ENCODE results near the gene USP50. TPM values are rescaled to one million over a fixed set of nuclear protein-coding genes. Genes with fewer than 3 reads are reported as not detected.
"Not testable (repeated sequence)": the region's sequence is repeated elsewhere in the genome, so short reads cannot be mapped to it uniquely, and the experiment has no call there.

Gene USP50
- polyA plus RNA-seq, 1 experiment, result not detected

- no peak overlapping the region for H3K4me3 ChIP-seq (ENCODE audit: low read depth, low read length)
- TF ChIP-seq, protein P1, sequence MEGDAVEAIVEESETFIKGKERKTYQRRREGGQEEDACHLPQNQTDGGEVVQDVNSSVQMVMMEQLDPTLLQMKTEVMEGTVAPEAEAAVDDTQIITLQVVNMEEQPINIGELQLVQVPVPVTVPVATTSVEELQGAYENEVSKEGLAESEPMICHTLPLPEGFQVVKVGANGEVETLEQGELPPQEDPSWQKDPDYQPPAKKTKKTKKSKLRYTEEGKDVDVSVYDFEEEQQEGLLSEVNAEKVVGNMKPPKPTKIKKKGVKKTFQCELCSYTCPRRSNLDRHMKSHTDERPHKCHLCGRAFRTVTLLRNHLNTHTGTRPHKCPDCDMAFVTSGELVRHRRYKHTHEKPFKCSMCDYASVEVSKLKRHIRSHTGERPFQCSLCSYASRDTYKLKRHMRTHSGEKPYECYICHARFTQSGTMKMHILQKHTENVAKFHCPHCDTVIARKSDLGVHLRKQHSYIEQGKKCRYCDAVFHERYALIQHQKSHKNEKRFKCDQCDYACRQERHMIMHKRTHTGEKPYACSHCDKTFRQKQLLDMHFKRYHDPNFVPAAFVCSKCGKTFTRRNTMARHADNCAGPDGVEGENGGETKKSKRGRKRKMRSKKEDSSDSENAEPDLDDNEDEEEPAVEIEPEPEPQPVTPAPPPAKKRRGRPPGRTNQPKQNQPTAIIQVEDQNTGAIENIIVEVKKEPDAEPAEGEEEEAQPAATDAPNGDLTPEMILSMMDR (IDR thresholded peaks at IDR 0.05; ENCODE audit: insufficient read depth, low read depth, low read length), result no peak
- CTCF ChIA-PET, result interaction anchor here (0.6 kb wide), 1 partner anchor 13 kb away, joined by 3 read pairs; no protein-coding TSS in a partner anchor
- POLR2A ChIA-PET, result interaction anchor here (0.5 kb wide), 1 partner anchor 11 kb away, joined by 4 read pairs; no protein-coding TSS in a partner anchor
- no peaks in the 10 kb centered on the region for H3K27me3 ChIP-seq (ENCODE audit: control insufficient read depth, insufficient read depth, low read length)
- no peaks in the 10 kb centered on the region for H3K36me3 ChIP-seq (ENCODE audit: control insufficient read depth, insufficient read depth, low read length)
- DNase-seq (ENCODE audit: low read depth), result no peak
Observed at GRCh38 chr15:50576166-50576565, 29.7 kb upstream of the USP50 start.

DNA sequence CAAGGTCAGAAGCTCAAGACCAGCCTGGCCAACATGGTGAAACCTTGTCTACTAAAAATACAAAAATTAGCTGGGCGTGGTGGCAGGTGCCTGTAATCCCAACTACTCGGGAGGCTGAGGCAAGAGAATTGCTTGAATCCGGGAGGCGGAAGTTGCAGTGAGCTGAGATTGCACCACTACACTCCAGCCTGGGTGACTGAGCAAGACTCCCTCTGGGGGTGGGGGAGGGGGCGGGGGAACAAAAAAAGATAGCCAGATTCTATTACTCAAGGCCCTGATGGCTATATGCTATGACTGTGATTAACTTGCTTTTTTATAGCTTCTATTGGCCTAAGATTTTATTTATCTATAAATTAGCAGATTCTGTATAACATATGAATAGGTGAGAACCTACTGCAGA lies 27.4 kb upstream of the USP50 start:
- CTCF ChIA-PET, result interaction anchor here (0.6 to 1.4 kb wide), 2 partner anchors 11 to 1462 kb away, joined by 3 to 4 read pairs; no protein-coding TSS in a partner anchor
- H3K27me3 ChIP-seq (ENCODE audit: control insufficient read depth, insufficient read depth, low read length); DNase-seq (ENCODE audit: low read depth); H3K36me3 ChIP-seq (ENCODE audit: control insufficient read depth, insufficient read depth, low read length); H3K4me3 ChIP-seq (ENCODE audit: low read depth, low read length); POLR2A ChIA-PET: not testable (repeated sequence)

GRCh38 chr15:50563756-50564155 lies 17.3 kb upstream of the USP50 start:
- CTCF ChIA-PET, result interaction anchor here (0.6 kb wide), 2 partner anchors 23 to 90 kb away, joined by 3 read pairs; no protein-coding TSS in a partner anchor
- no peak for DNase-seq (ENCODE audit: low read depth)
- TF ChIP-seq, protein P1 (IDR thresholded peaks at IDR 0.05; ENCODE audit: insufficient read depth, low read depth, low read length), result no peak
- Histone ChIP-seq H3K27me3 (ENCODE audit: control insufficient read depth, insufficient read depth, low read length) (no peaks in the 10 kb centered on the region), H3K4me3 (ENCODE audit: low read depth, low read length) (no peak overlapping the region), H3K36me3 (ENCODE audit: control insufficient read depth, insufficient read depth, low read length) (peaks cover 2% of the 10 kb centered on the region; the same call in 1 of the 2 replicates)
- POLR2A ChIA-PET, result no interaction called here

DNA sequence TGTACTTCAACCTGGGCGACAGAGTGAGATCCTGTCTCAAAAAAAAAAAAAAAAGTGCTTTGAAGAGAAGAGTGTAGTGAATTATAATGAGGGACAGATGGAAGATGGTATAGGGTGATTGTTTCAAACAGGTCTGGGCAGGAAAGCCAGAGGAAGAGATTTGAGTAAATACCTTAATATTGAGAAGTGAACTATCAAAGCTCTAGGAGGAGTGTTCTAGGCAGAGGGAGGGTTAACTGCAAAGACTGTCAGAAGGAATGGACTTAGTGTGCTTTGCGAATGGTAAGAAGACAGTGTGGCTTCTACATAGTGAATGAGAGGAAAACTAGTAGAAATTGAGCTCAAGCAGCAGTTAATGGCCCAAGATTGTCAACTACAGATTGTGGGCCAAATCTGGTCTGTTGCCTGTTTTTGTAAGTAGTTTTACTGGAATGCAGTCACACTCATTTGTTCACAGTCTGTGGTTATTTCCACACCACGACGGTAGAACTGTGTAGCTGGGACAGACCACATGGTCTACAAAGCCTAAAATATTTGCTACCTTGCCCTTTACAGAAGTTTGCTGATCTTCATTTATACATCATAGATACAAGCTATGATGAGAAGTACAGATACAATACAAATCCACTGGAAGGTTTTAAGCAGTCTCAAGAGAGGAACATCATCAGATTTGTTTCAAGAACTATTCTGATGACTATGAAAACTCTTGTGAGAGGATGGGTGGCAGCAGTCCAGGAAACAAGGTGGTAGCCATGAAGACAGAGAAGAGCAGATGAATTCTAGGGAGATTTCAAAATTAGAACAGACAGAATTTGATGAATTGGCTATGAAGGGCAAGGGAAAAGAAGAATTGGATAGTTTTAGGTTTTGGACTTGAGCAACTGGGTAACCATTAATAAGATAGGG lies 16.5 kb upstream of the USP50 start:
- Histone ChIP-seq H3K27me3 (ENCODE audit: control insufficient read depth, insufficient read depth, low read length) (no peaks in the 10 kb centered on the region), H3K36me3 (ENCODE audit: control insufficient read depth, insufficient read depth, low read length) (peaks cover 2% of the 10 kb centered on the region; the same call in 1 of the 2 replicates), H3K4me3 (ENCODE audit: low read depth, low read length) (no peak overlapping the region)
- POLR2A ChIA-PET, result no interaction called here
- TF ChIP-seq, protein P1 (IDR thresholded peaks at IDR 0.05; ENCODE audit: insufficient read depth, low read depth, low read length), result no peak
- DNase-seq (ENCODE audit: low read depth), result no peak
- CTCF ChIA-PET, result interaction anchor here (0.6 to 0.8 kb wide), 2 partner anchors 27 to 89 kb away, joined by 3 read pairs; no protein-coding TSS in a partner anchor

DNA sequence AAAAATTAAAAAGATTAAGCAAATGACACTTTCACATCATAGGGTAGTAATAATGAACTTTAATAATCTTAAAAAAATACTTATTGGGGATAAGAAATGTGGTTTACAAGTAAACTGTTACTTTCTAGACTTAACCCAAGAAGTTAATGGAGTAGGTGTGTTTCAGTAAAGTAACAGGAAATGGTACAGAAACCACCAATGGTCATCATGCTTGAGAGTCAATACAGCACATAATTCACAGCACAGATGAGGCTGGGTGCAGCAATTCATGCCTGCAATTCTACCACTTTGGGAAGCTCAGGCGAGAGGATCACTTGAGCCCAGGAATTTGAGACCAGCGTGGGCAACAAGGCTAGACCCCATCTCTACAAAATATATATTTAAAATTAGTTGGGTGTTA lies 11.5 kb upstream of the USP50 start:
- Histone ChIP-seq H3K36me3 (ENCODE audit: control insufficient read depth, insufficient read depth, low read length) (peaks cover 2% of the 10 kb centered on the region; the same call in 1 of the 2 replicates), H3K27me3 (ENCODE audit: control insufficient read depth, insufficient read depth, low read length) (no peaks in the 10 kb centered on the region), H3K4me3 (ENCODE audit: low read depth, low read length) (no peak overlapping the region)
- POLR2A ChIA-PET, result no interaction called here
- TF ChIP-seq, protein P1 (IDR thresholded peaks at IDR 0.05; ENCODE audit: insufficient read depth, low read depth, low read length), result no peak
- CTCF ChIA-PET, result no interaction called here
- DNase-seq (ENCODE audit: low read depth), result no peak
